Measurements from ENCODE around the gene TRIM54. TPM values are rescaled to one million over a fixed set of nuclear protein-coding genes. Genes with fewer than 3 reads are reported as not detected.

TRIM54 gene
- total and polyA plus RNA-seq, 2 of the 8 experiments (the other 6 are each of a cell fraction or from before 2014, with no cell fraction given) = 3.9 to 5.8 TPM

DNA sequence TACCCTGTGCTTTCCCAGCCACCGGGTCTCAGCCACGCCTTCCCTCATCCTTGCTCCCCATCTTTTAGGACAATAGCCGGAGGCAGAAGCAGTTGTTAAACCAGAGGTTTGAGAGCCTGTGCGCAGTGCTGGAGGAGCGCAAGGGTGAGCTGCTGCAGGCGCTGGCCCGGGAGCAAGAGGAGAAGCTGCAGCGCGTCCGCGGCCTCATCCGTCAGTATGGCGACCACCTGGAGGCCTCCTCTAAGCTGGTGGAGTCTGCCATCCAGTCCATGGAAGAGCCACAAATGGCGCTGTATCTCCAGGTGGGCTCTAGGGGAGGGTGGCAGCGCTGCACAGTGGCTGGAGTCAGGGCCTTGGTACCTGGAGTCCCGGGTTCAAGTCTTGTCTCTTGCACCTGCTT is 23.3 kb downstream of the TRIM54 start:
- Histone ChIP-seq H4K5ac (ENCODE audit: insufficient read length, low read depth, low read length) (no peak overlapping the region), H4K8ac (ENCODE audit: extremely low read depth, insufficient read depth, low read length) (no peak overlapping the region), H2AK5ac (ENCODE audit: low read depth, low read length) (no peak overlapping the region), H3K36me3 (ENCODE audit: control insufficient read depth in 2 of 4, insufficient read depth in 4 of 4, low read length in 3 of 4) (peaks cover 0 to 4% (median 0%) of the 10 kb centered on the region in 4 experiments; a peak in 1 of 8 replicates), H3K18ac (ENCODE audit: extremely low read depth, low read length) (no peak overlapping the region), H3K4me3 (ENCODE audit: extremely low read depth in 1 of 4, insufficient read depth in 2 of 4, low read depth in 3 of 4, low read length in 4 of 4) (no peak overlapping the region), H4K20me1 (replicated peaks in 1 of 2; ENCODE audit: control insufficient read depth in 1 of 2, insufficient read depth in 2 of 2, low read length in 2 of 2) (peaks cover 4 to 11% of the 10 kb centered on the region in 2 experiments), H3K23me2 (ENCODE audit: low read depth, low read length) (peaks cover 10% of the 10 kb centered on the region; the same call in 1 of the 2 replicates), H2AFZ (ENCODE audit: low read length) (no peak overlapping the region), H3K4ac (replicated peaks; ENCODE audit: insufficient read length, low read depth, low read length) (no peak overlapping the region), H3K9ac (replicated peaks in 1 of 4; ENCODE audit: extremely low read depth in 1 of 4, low read depth in 3 of 4, low read length in 3 of 4) (no peak overlapping the region; a peak in 1 of 7 replicates), H3K23ac (ENCODE audit: insufficient read length) (no peak overlapping the region), H4K91ac (replicated peaks; ENCODE audit: insufficient read length, low read length) (no peak overlapping the region), H2BK15ac (ENCODE audit: low read length) (0 out of 2 replicates have a peak overlapping the region, but pooled peaks have one; percentile 81), H3K9me3 (ENCODE audit: insufficient read depth in 2 of 2, low read depth in 1 of 2, low read length in 1 of 2) (no peaks in the 10 kb centered on the region; a peak in 1 of 4 replicates), H2BK20ac (ENCODE audit: low read length) (no peak overlapping the region), H3K27ac (ENCODE audit: low read depth, low read length) (no peak overlapping the region), H2BK12ac (ENCODE audit: low read depth, low read length) (no peak overlapping the region), H3K56ac (replicated peaks; ENCODE audit: insufficient read length, low read depth, low read length) (no peak overlapping the region), H3K79me2 (ENCODE audit: control insufficient read depth in 1 of 2, insufficient read depth in 2 of 2, low read length in 2 of 2) (no peaks in the 10 kb centered on the region), H3K79me1 (ENCODE audit: low read depth, low read length) (no peaks in the 10 kb centered on the region), H3K27me3 (replicated peaks in 1 of 4; ENCODE audit: control insufficient read depth in 3 of 4, extremely low read depth in 1 of 4, insufficient read depth in 3 of 4, low read length in 3 of 4) (peaks cover 29 to 41% (median 39%) of the 10 kb centered on the region in 4 experiments), H2BK5ac (ENCODE audit: low read depth, low read length) (no peak overlapping the region), H3K4me2 (ENCODE audit: insufficient read depth in 1 of 2, low read depth in 2 of 2, low read length in 2 of 2) (no peak overlapping the region), H3K14ac (ENCODE audit: insufficient read length) (no peak overlapping the region), H3K4me1 (replicated peaks in 1 of 4; ENCODE audit: control insufficient read depth in 3 of 4, insufficient read depth in 4 of 4, low read length in 3 of 4) (peaks cover 0 to 28% (median 14%) of the 10 kb centered on the region in 4 experiments; a peak in 5 of 7 replicates), H2BK120ac (replicated peaks; ENCODE audit: low read depth, low read length) (no peak overlapping the region)
- POLR2A ChIA-PET (ENCODE audit: partially characterized antibody) = interaction anchor here (0.8 to 8.8 kb wide), 8 partner anchors 9 to 89 kb away, joined by 3 to 105 read pairs (median 3); partner anchors contain the start of genes CAD and MPV17
- CTCF ChIA-PET (ENCODE audit: partially characterized antibody) = interaction anchor here (0.5 to 12.3 kb wide), 7 partner anchors 15 to 464 kb away, joined by 3 to 413 read pairs (median 9); partner anchors contain the start of genes DNAJC5G, MPV17 and TRIM54
- DNase-seq (ENCODE audit: low read depth in 1 of 2, low spot score in 2 of 2) = no peak
- FAIRE-seq = no peak
- WGBS, 2 experiments (ENCODE audit: extremely low coverage in 1 of 2, insufficient coverage in 1 of 2, insufficient read length in 1 of 2, insufficient replicate concordance in 2 of 2, low coverage in 1 of 2, low lambda C conversion rate in 2 of 2, missing lambda C conversion rate in 1 of 2) = 93% methylated on average over 16 of the region's 16 CpGs; no CpG with 5 or more reads in 1 of the 2 experiments
- TF ChIP-seq, protein P1, sequence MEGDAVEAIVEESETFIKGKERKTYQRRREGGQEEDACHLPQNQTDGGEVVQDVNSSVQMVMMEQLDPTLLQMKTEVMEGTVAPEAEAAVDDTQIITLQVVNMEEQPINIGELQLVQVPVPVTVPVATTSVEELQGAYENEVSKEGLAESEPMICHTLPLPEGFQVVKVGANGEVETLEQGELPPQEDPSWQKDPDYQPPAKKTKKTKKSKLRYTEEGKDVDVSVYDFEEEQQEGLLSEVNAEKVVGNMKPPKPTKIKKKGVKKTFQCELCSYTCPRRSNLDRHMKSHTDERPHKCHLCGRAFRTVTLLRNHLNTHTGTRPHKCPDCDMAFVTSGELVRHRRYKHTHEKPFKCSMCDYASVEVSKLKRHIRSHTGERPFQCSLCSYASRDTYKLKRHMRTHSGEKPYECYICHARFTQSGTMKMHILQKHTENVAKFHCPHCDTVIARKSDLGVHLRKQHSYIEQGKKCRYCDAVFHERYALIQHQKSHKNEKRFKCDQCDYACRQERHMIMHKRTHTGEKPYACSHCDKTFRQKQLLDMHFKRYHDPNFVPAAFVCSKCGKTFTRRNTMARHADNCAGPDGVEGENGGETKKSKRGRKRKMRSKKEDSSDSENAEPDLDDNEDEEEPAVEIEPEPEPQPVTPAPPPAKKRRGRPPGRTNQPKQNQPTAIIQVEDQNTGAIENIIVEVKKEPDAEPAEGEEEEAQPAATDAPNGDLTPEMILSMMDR (IDR thresholded peaks at IDR 0.05; ENCODE audit: control extremely low read depth in 1 of 3, insufficient read depth in 1 of 3, low read depth in 1 of 3, low read length in 3 of 3) = no peak
- TF ChIP-seq PHF8 (conservative IDR thresholded peaks at IDR 0.05; ENCODE audit: low read depth, low read length) = no peak
- no peak for TF ChIP-seq POU5F1 (IDR thresholded peaks at IDR 0.05; ENCODE audit: low read depth, low read length)
- no peak for TF ChIP-seq NANOG (IDR thresholded peaks at IDR 0.05; ENCODE audit: insufficient read depth, low read depth, low read length, poor library complexity, severe bottlenecking)
- no peak for TF ChIP-seq BCL11A (IDR thresholded peaks at IDR 0.05; ENCODE audit: low read depth in 2 of 2, low read length in 2 of 2)
- TF ChIP-seq JUND (IDR thresholded peaks at IDR 0.05; ENCODE audit: low read length) = no peak
- TF ChIP-seq HDAC6 (IDR thresholded peaks at IDR 0.05; ENCODE audit: low read depth, low read length) = no peak
- TF ChIP-seq SIN3A (conservative IDR thresholded peaks at IDR 0.05 in 1 of 2, IDR thresholded peaks at IDR 0.05 in 1 of 2; ENCODE audit: low read depth in 1 of 2, low read length in 2 of 2) = no peak
- no peak for TF ChIP-seq SIRT6 (IDR thresholded peaks at IDR 0.05; ENCODE audit: low read length)
- TF ChIP-seq EP300 (IDR thresholded peaks at IDR 0.05; ENCODE audit: borderline replicate concordance in 1 of 2, low read depth in 2 of 2, low read length in 2 of 2) = no peak

Measured in H1 (cell line).